Lung (tissue), 12 donors: ENCODE results near the gene SPIRE2. TPM values are rescaled to one million over a fixed set of nuclear protein-coding genes. Genes with fewer than 3 reads are reported as not detected.

Source experiments
- ATAC-seq: fragments of 200-7000 bp; cut with Tn5 transposase; one replicate; pipeline ENCODE4 v1.9.1; 2020; ENCODE audit warnings: moderate number of reproducible peaks; ENCODE audit not compliant: insufficient read depth, low FRiP score
- DNase-seq, 3 donors: peaks; one replicate each; pipeline ENCODE4 v3.0.0-alpha.2; 2013 to 2017
- H3K27ac ChIP-seq, 2 donors: one replicate each; pipeline ENCODE4 v1.5.1; 2013; ENCODE audit warnings: mild to moderate bottlenecking in 2 of 2, moderate library complexity in 2 of 2, control low read depth in 1 of 2, inconsistent platforms in 1 of 2, low read depth in 1 of 2, low read length in 1 of 2
- H3K27me3 ChIP-seq, 3 donors: one replicate each; pipeline ENCODE4 v1.5.1; 2013; ENCODE audit warnings: low read length in 2 of 3; ENCODE audit not compliant: control insufficient read depth in 3 of 3, insufficient read depth in 3 of 3
- H3K36me3 ChIP-seq, 4 donors: one replicate each; pipeline ENCODE4 v1.5.1; 2013; ENCODE audit warnings: low read length in 4 of 4, mild to moderate bottlenecking in 1 of 4, moderate library complexity in 1 of 4; ENCODE audit not compliant: control insufficient read depth in 4 of 4, insufficient read depth in 4 of 4
- H3K4me1 ChIP-seq, 5 donors: one replicate each; pipeline ENCODE4 v1.5.1; 2013; ENCODE audit warnings: low read length in 5 of 5, mild to moderate bottlenecking in 2 of 5, moderate library complexity in 1 of 5; ENCODE audit not compliant: control insufficient read depth in 5 of 5, insufficient read depth in 5 of 5
- H3K4me3 ChIP-seq: one replicate; pipeline ENCODE4 v1.5.1; 2013; ENCODE audit warnings: mild to moderate bottlenecking, control low read depth, moderate library complexity
- H3K9ac ChIP-seq, 2 donors: one replicate each; pipeline ENCODE4 v1.5.1; 2013; ENCODE audit warnings: low read length in 2 of 2, control low read depth in 1 of 2; ENCODE audit not compliant: insufficient read depth in 1 of 2
- H3K9me3 ChIP-seq, 4 donors: one replicate each; pipeline ENCODE4 v1.5.1; 2013; ENCODE audit warnings: low read length in 3 of 4, mild to moderate bottlenecking in 1 of 4, moderate library complexity in 1 of 4; ENCODE audit not compliant: control insufficient read depth in 4 of 4, insufficient read depth in 3 of 4
- WGBS, 2 donors: extraction: QIAGEN DNeasy Blood & Tissue Kit; methylation state at CpG; one replicate each; pipeline ENCODE4 v1.1.7; 2013; 5-methylcytosine and 5-hydroxymethylcytosine counted together
- polyA plus RNA-seq, 2 donors: library from polyadenylated mRNA; stranded (reverse); fragments of 200-250 nt; gene quantifications; one replicate each; pipeline ENCODE4 v1.2.1, GENCODE V29; 2013
- total RNA-seq, 2 donors: library from RNA; depleted of rRNA in 1 of 2; stranded (reverse); fragments of >200 nt in 1 of 2; gene quantifications; one replicate each; pipeline ENCODE4 v1.2.1, GENCODE V29; 2014 to 2021
- TF ChIP-seq, protein P1 (sequence below): IDR thresholded peaks from 2 replicates; pipeline ENCODE4 v1.5.1; 2012; ENCODE audit warnings: mild to moderate bottlenecking; ENCODE audit errors: control extremely low read depth, extremely low read depth
- donor health status: control.
- donor health status: control.
- donor health status: Bipolar disorder and iron deficiency.
- donor health status: healthy.
- donor health status: DM: yes; HTN: yes; CAD: no.

The SPIRE2 gene
- total and polyA plus RNA-seq, 4 donors, result 3.3 to 12.0 (median 8.0) TPM

- no peak overlapping the region for H3K9ac ChIP-seq
- no peak overlapping the region for H3K4me3 ChIP-seq
- H3K27me3 ChIP-seq, result no peaks in the 10 kb centered on the region
- ATAC-seq (no peak), DNase-seq (no peak)
- no peak overlapping the region for H3K27ac ChIP-seq
- TF ChIP-seq, protein P1, sequence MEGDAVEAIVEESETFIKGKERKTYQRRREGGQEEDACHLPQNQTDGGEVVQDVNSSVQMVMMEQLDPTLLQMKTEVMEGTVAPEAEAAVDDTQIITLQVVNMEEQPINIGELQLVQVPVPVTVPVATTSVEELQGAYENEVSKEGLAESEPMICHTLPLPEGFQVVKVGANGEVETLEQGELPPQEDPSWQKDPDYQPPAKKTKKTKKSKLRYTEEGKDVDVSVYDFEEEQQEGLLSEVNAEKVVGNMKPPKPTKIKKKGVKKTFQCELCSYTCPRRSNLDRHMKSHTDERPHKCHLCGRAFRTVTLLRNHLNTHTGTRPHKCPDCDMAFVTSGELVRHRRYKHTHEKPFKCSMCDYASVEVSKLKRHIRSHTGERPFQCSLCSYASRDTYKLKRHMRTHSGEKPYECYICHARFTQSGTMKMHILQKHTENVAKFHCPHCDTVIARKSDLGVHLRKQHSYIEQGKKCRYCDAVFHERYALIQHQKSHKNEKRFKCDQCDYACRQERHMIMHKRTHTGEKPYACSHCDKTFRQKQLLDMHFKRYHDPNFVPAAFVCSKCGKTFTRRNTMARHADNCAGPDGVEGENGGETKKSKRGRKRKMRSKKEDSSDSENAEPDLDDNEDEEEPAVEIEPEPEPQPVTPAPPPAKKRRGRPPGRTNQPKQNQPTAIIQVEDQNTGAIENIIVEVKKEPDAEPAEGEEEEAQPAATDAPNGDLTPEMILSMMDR, result no peak
- H3K4me1 ChIP-seq, result no peaks in the 10 kb centered on the region
- WGBS, 2 donors, result 96 to 97% methylated on average over 45 of the region's 45 CpGs
- H3K36me3 ChIP-seq, result peaks cover 13 to 72% (median 29%) of the 10 kb centered on the region in 4 donors
- H3K9me3 ChIP-seq, result no peaks in the 10 kb centered on the region
Measured at GRCh38 chr16:89893642-89894548, 65.6 kb downstream of the SPIRE2 start.

- peaks cover 8 to 79% (median 34%) of the 10 kb centered on the region in 4 donors for H3K36me3 ChIP-seq
- H3K4me1 ChIP-seq, result no peaks in the 10 kb centered on the region
- H3K4me3 ChIP-seq, result no peak overlapping the region
- WGBS, 2 donors, result 94 to 96% methylated on average over 26 of the region's 26 CpGs
- TF ChIP-seq, protein P1, result no peak
- H3K27me3 ChIP-seq, result no peaks in the 10 kb centered on the region
- no peak for ATAC-seq
- H3K27ac ChIP-seq, result no peak overlapping the region
- no peaks in the 10 kb centered on the region for H3K9me3 ChIP-seq
- DNase-seq, result no peak
- H3K9ac ChIP-seq, result no peak overlapping the region
Measured at GRCh38 chr16:89895482-89896250, 67.4 kb downstream of the SPIRE2 start.

- no peaks in the 10 kb centered on the region for H3K4me1 ChIP-seq
- ATAC-seq (no peak), DNase-seq (no peak)
- no peak overlapping the region for H3K4me3 ChIP-seq
- H3K36me3 ChIP-seq, result peaks cover 5 to 72% (median 35%) of the 10 kb centered on the region in 4 donors
- no peaks in the 10 kb centered on the region for H3K9me3 ChIP-seq
- no peaks in the 10 kb centered on the region for H3K27me3 ChIP-seq
- TF ChIP-seq, protein P1, result no peak
- no peak overlapping the region for H3K27ac ChIP-seq
- 97 to 98% methylated on average over 11 of the region's 11 CpGs for WGBS, 2 donors
- H3K9ac ChIP-seq, result no peak overlapping the region
Measured at GRCh38 chr16:89897204-89897603, 68.9 kb downstream of the SPIRE2 start.
